ENCODE data around the gene IQGAP2.

Gene IQGAP2

GRCh38 chr5:76404223-76405211 lies 1.4 kb downstream of the IQGAP2 start:
- no peak for DNase-seq (ENCODE audit: low read depth)
- no peak overlapping the region for H3K4me3 ChIP-seq (ENCODE audit: low read length)
- TF ChIP-seq, protein P1, sequence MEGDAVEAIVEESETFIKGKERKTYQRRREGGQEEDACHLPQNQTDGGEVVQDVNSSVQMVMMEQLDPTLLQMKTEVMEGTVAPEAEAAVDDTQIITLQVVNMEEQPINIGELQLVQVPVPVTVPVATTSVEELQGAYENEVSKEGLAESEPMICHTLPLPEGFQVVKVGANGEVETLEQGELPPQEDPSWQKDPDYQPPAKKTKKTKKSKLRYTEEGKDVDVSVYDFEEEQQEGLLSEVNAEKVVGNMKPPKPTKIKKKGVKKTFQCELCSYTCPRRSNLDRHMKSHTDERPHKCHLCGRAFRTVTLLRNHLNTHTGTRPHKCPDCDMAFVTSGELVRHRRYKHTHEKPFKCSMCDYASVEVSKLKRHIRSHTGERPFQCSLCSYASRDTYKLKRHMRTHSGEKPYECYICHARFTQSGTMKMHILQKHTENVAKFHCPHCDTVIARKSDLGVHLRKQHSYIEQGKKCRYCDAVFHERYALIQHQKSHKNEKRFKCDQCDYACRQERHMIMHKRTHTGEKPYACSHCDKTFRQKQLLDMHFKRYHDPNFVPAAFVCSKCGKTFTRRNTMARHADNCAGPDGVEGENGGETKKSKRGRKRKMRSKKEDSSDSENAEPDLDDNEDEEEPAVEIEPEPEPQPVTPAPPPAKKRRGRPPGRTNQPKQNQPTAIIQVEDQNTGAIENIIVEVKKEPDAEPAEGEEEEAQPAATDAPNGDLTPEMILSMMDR (conservative IDR thresholded peaks at IDR 0.05; ENCODE audit: low read length): no peak

DNA sequence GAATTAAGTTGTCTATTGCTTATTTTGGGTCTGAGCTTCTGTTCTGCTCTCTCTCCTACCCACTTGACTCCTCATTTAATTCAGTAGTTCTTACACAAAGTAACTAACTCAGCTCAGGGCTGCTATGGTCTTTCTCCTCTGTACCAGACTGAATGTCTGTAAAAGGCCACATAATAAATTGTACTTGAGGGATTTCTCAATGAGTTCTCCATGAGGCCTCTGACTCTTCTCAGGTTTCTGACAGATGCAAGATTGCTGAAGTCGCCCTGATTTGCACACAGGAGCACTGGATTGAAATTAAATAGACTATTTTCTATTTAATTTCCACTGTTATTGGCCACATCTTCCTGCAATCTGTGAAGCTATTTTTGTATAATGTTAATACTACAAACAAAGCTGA lies 2.9 kb downstream of the IQGAP2 start:
- no peak for DNase-seq (ENCODE audit: low read depth)
- H3K4me3 ChIP-seq (ENCODE audit: low read length): no peak overlapping the region
- TF ChIP-seq, protein P1 (conservative IDR thresholded peaks at IDR 0.05; ENCODE audit: low read length): no peak

GRCh38 chr5:76406673-76407072 lies 3.6 kb downstream of the IQGAP2 start:
- no peak for DNase-seq (ENCODE audit: low read depth)
- TF ChIP-seq, protein P1 (conservative IDR thresholded peaks at IDR 0.05; ENCODE audit: low read length): no peak
- no peak overlapping the region for H3K4me3 ChIP-seq (ENCODE audit: low read length)

GRCh38 chr5:76408104-76408654 lies 5.1 kb downstream of the IQGAP2 start:
- TF ChIP-seq, protein P1 (conservative IDR thresholded peaks at IDR 0.05; ENCODE audit: low read length): no peak
- no peak overlapping the region for H3K4me3 ChIP-seq (ENCODE audit: low read length)
- no peak for DNase-seq (ENCODE audit: low read depth)

DNA sequence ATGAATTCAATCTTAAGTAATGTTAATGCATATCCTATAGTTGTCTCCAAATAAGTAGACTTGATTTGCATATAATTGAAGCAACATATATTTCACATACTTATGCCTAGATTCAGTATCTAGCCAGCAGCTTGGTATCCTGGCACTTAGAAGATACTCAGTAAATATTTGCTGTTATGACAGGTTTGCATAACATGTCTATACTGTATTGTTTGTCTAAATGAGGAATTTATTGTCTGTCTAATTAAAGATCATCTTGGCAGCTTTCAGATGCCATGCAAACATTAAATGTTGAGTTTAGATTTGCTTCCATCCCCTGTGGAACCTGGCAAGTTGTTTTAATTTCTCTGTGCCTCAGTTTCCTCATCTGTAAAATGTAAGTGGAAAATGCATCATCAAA lies 9.4 kb downstream of the IQGAP2 start:
- TF ChIP-seq, protein P1 (conservative IDR thresholded peaks at IDR 0.05; ENCODE audit: low read length): no peak
- H3K4me3 ChIP-seq (ENCODE audit: low read length): no peak overlapping the region
- DNase-seq (ENCODE audit: low read depth): no peak

GRCh38 chr5:76413746-76414145 lies 10.7 kb downstream of the IQGAP2 start:
- TF ChIP-seq, protein P1 (conservative IDR thresholded peaks at IDR 0.05; ENCODE audit: low read length): no peak
- no peak for DNase-seq (ENCODE audit: low read depth)
- no peak overlapping the region for H3K4me3 ChIP-seq (ENCODE audit: low read length)

DNA sequence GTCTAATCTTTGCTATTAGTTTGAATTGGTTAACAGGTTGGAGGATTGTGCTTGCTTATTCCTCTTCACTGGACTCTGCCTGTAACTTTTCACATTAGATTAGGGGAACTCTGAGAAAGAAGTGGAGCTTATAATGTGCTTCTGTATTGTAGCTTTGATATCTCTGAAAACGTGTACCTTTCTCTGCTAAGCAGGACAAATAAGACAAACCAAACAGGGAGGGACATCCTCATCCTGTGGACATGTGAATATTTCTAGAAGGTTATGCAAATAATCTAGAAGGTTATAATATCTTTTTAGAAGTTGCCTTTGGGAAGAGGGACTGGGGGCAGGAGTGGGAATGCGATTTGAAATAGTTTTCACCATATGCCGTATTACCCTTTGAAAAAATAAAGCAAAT lies 11.7 kb downstream of the IQGAP2 start:
- TF ChIP-seq, protein P1 (conservative IDR thresholded peaks at IDR 0.05; ENCODE audit: low read length): no peak
- no peak overlapping the region for H3K4me3 ChIP-seq (ENCODE audit: low read length)
- no peak for DNase-seq (ENCODE audit: low read depth)

All from AG10803 (cell line).